ENCODE results near the gene HTD2.

Gene HTD2

GRCh38 chr3:58308728-58309127 is 2.4 kb downstream of the HTD2 start:
- Histone ChIP-seq H3K4me3 (ENCODE audit: low read length) (no peak overlapping the region), H3F3A (ENCODE audit: insufficient read depth, low read length) (peaks cover 2% of the 10 kb centered on the region), H3K27me3 (replicated peaks; ENCODE audit: insufficient read depth, low read length) (no peaks in the 10 kb centered on the region), H3K27ac (ENCODE audit: low read length) (no peak overlapping the region), H2AFZ (ENCODE audit: low read length) (no peak overlapping the region), H3K9me3 (replicated peaks; ENCODE audit: insufficient read depth, low read length) (no peaks in the 10 kb centered on the region), H3K9ac (ENCODE audit: low read length) (no peak overlapping the region), H3K79me2 (ENCODE audit: low read length) (peaks cover 63% of the 10 kb centered on the region), H4K20me1 (ENCODE audit: insufficient read depth, low read length) (peaks cover 14% of the 10 kb centered on the region; the same call in 1 of the 2 replicates), H3K4me2 (ENCODE audit: low read depth, low read length) (no peak overlapping the region), H3K9me2 (replicated peaks; ENCODE audit: insufficient read depth, low read length) (no peaks in the 10 kb centered on the region), H3K4me1 (ENCODE audit: low read length) (peaks cover 4% of the 10 kb centered on the region), H3K36me3 (replicated peaks; ENCODE audit: insufficient read depth, low read length) (no peaks in the 10 kb centered on the region; the same call in 1 of the 2 replicates)
- TF ChIP-seq EZH2phosphoT487 (IDR thresholded peaks at IDR 0.05; ENCODE audit: low read length) (no peak), EZH2 (optimal IDR thresholded peaks at IDR 0.05; ENCODE audit: low read depth, low read length) (no peak)
- TF ChIP-seq, protein P1, sequence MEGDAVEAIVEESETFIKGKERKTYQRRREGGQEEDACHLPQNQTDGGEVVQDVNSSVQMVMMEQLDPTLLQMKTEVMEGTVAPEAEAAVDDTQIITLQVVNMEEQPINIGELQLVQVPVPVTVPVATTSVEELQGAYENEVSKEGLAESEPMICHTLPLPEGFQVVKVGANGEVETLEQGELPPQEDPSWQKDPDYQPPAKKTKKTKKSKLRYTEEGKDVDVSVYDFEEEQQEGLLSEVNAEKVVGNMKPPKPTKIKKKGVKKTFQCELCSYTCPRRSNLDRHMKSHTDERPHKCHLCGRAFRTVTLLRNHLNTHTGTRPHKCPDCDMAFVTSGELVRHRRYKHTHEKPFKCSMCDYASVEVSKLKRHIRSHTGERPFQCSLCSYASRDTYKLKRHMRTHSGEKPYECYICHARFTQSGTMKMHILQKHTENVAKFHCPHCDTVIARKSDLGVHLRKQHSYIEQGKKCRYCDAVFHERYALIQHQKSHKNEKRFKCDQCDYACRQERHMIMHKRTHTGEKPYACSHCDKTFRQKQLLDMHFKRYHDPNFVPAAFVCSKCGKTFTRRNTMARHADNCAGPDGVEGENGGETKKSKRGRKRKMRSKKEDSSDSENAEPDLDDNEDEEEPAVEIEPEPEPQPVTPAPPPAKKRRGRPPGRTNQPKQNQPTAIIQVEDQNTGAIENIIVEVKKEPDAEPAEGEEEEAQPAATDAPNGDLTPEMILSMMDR (IDR thresholded peaks at IDR 0.05; ENCODE audit: low read length): no peak
- DNase-seq: no peak

- H2AFZ ChIP-seq (ENCODE audit: low read length): no peak overlapping the region
- H3K9ac ChIP-seq (ENCODE audit: low read length): no peak overlapping the region
- no peaks in the 10 kb centered on the region for H3K9me2 ChIP-seq (replicated peaks; ENCODE audit: insufficient read depth, low read length)
- no peak overlapping the region for H3K4me3 ChIP-seq (ENCODE audit: low read length)
- H3K4me1 ChIP-seq (ENCODE audit: low read length): no peaks in the 10 kb centered on the region
- H3F3A ChIP-seq (ENCODE audit: insufficient read depth, low read length): no peaks in the 10 kb centered on the region
- no peak overlapping the region for H3K27ac ChIP-seq (ENCODE audit: low read length)
- no peaks in the 10 kb centered on the region for H3K9me3 ChIP-seq (replicated peaks; ENCODE audit: insufficient read depth, low read length)
- H3K79me2 ChIP-seq (ENCODE audit: low read length): peaks cover 24% of the 10 kb centered on the region
- TF ChIP-seq, protein P1 (IDR thresholded peaks at IDR 0.05; ENCODE audit: low read length): no peak
- no peak for TF ChIP-seq EZH2 (optimal IDR thresholded peaks at IDR 0.05; ENCODE audit: low read depth, low read length)
- no peak for TF ChIP-seq EZH2phosphoT487 (IDR thresholded peaks at IDR 0.05; ENCODE audit: low read length)
- H3K27me3 ChIP-seq (replicated peaks; ENCODE audit: insufficient read depth, low read length): no peaks in the 10 kb centered on the region
- H3K36me3 ChIP-seq (replicated peaks; ENCODE audit: insufficient read depth, low read length): peaks cover 8% of the 10 kb centered on the region; the same call in 1 of the 2 replicates
- DNase-seq: no peak
- peaks cover 9% of the 10 kb centered on the region; the same call in 1 of the 2 replicates for H4K20me1 ChIP-seq (ENCODE audit: insufficient read depth, low read length)
- no peak overlapping the region for H3K4me2 ChIP-seq (ENCODE audit: low read depth, low read length)
Measured at GRCh38 chr3:58317811-58318210, 11.5 kb downstream of the HTD2 start.

GRCh38 chr3:58321791-58322190 is 15.5 kb downstream of the HTD2 start:
- peaks cover 9% of the 10 kb centered on the region for H3K4me1 ChIP-seq (ENCODE audit: low read length)
- no peak for TF ChIP-seq EZH2 (optimal IDR thresholded peaks at IDR 0.05; ENCODE audit: low read depth, low read length)
- TF ChIP-seq, protein P1 (IDR thresholded peaks at IDR 0.05; ENCODE audit: low read length): no peak
- no peak for TF ChIP-seq EZH2phosphoT487 (IDR thresholded peaks at IDR 0.05; ENCODE audit: low read length)
- H3K36me3 ChIP-seq (replicated peaks; ENCODE audit: insufficient read depth, low read length): 0 out of 2 replicates have a peak, but pooled peaks cover 8% of the 10 kb centered on the region
- H3K4me3 ChIP-seq (ENCODE audit: low read length): no peak overlapping the region
- no peak overlapping the region for H3K27ac ChIP-seq (ENCODE audit: low read length)
- H3K9me3 ChIP-seq (replicated peaks; ENCODE audit: insufficient read depth, low read length): no peaks in the 10 kb centered on the region
- H3K9ac ChIP-seq (ENCODE audit: low read length): no peak overlapping the region
- DNase-seq: no peak
- H4K20me1 ChIP-seq (ENCODE audit: insufficient read depth, low read length): peaks cover 9% of the 10 kb centered on the region; the same call in 1 of the 2 replicates
- no peak overlapping the region for H2AFZ ChIP-seq (ENCODE audit: low read length)
- no peaks in the 10 kb centered on the region for H3K9me2 ChIP-seq (replicated peaks; ENCODE audit: insufficient read depth, low read length)
- H3F3A ChIP-seq (ENCODE audit: insufficient read depth, low read length): no peaks in the 10 kb centered on the region
- no peak overlapping the region for H3K4me2 ChIP-seq (ENCODE audit: low read depth, low read length)
- H3K27me3 ChIP-seq (replicated peaks; ENCODE audit: insufficient read depth, low read length): no peaks in the 10 kb centered on the region
- H3K79me2 ChIP-seq (ENCODE audit: low read length): peaks cover 6% of the 10 kb centered on the region
